Cardiac septum (tissue), 1 donor: ENCODE data around the gene RNF150. TPM values are rescaled to one million over a fixed set of nuclear protein-coding genes. Genes with fewer than 3 reads are reported as not detected.

Source experiments
- DNase-seq: peaks from one replicate; pipeline ENCODE4 v3.0.0-alpha.2; 2020; ENCODE audit warnings: low spot score
- intact Hi-C: fragments of 100-400 bp; cut with DNase I; formaldehyde crosslinking; loops from one replicate; pipeline ENCODE4 v1.14.0; 2022
- total RNA-seq: library from RNA; stranded (reverse); fragmentation: NEBNext Ultra II Directional; extraction: Animal tissue kit (Norgen Biotek cat#: 25700); gene quantifications from one replicate; pipeline ENCODE4 v1.2.1, GENCODE V29; 2021
- donor health status: DM: no; HTN: no; CAD: no.

RNF150 gene
- total RNA-seq, 1 donor from 2014 or later: 69.2 TPM

GRCh38 chr4:141039156-141039555 is 94.1 kb downstream of the RNF150 start:
- intact Hi-C loops: no loop called here
- no peak for DNase-seq

GRCh38 chr4:141038428-141038827 is 94.8 kb downstream of the RNF150 start:
- intact Hi-C loops: no loop called here
- no peak for DNase-seq

- DNase-seq: no peak
- intact Hi-C loops: no loop called here
Observed at GRCh38 chr4:141037446-141037845, 95.8 kb downstream of the RNF150 start.

- DNase-seq: no peak
- intact Hi-C loops: no loop called here
Observed at GRCh38 chr4:141036786-141037185, 96.5 kb downstream of the RNF150 start.

- DNase-seq: no peak
Observed at GRCh38 chr4:141035920-141036319, 97.3 kb downstream of the RNF150 start.

GRCh38 chr4:141028024-141028529 is 105.2 kb downstream of the RNF150 start:
- intact Hi-C loops: loop anchor here (5.0 kb wide), 1 partner anchor 104 kb away; the partner anchor contains the start of gene RNF150
- no peak for DNase-seq

More at GRCh38 chr4:141035920-141036319, 97.3 kb downstream of the RNF150 start:
- intact Hi-C loops: no loop called here

GRCh38 chr4:141027421-141027820 is 105.8 kb downstream of the RNF150 start:
- DNase-seq: no peak
- intact Hi-C loops: loop anchor here (5.0 kb wide), 1 partner anchor 105 kb away; the partner anchor contains the start of gene RNF150

- intact Hi-C loops: loop anchor here (5.0 kb wide), 1 partner anchor 105 kb away; the partner anchor contains the start of gene RNF150
- no peak for DNase-seq
Observed at GRCh38 chr4:141026900-141027299, 106.4 kb downstream of the RNF150 start.

- intact Hi-C loops: no loop called here
- no peak for DNase-seq
Observed at GRCh38 chr4:141023051-141023450, 110.2 kb downstream of the RNF150 start.

GRCh38 chr4:141022111-141022695 is 111.1 kb downstream of the RNF150 start:
- intact Hi-C loops: no loop called here
- DNase-seq: no peak

GRCh38 chr4:141021397-141022110 is 111.7 kb downstream of the RNF150 start:
- DNase-seq: no peak
- intact Hi-C loops: no loop called here

GRCh38 chr4:141020801-141021261 is 112.4 kb downstream of the RNF150 start:
- intact Hi-C loops: no loop called here

GRCh38 chr4:141019768-141020167 is 113.5 kb downstream of the RNF150 start:
- intact Hi-C loops: no loop called here

More at GRCh38 chr4:141020801-141021261, 112.4 kb downstream of the RNF150 start:
- no peak for DNase-seq

GRCh38 chr4:141016117-141016798 is 117.0 kb downstream of the RNF150 start:
- DNase-seq: no peak
- intact Hi-C loops: no loop called here

More at GRCh38 chr4:141019768-141020167, 113.5 kb downstream of the RNF150 start:
- DNase-seq: no peak

- intact Hi-C loops: no loop called here
- no peak for DNase-seq
Observed at GRCh38 chr4:141013899-141014298, 119.4 kb downstream of the RNF150 start.

GRCh38 chr4:141011901-141012315 is 121.4 kb downstream of the RNF150 start:
- intact Hi-C loops: no loop called here
- DNase-seq: no peak

- DNase-seq: no peak
- intact Hi-C loops: no loop called here
Observed at GRCh38 chr4:141009931-141010330, 123.3 kb downstream of the RNF150 start.

- no peak for DNase-seq
- intact Hi-C loops: no loop called here
Observed at GRCh38 chr4:141009129-141009528, 124.1 kb downstream of the RNF150 start.

GRCh38 chr4:141006242-141006802 is 126.9 kb downstream of the RNF150 start:
- DNase-seq: no peak
- intact Hi-C loops: no loop called here

GRCh38 chr4:141004823-141005222 is 128.4 kb downstream of the RNF150 start:
- intact Hi-C loops: loop anchor here (5.0 kb wide), 1 partner anchor 42 kb away; no protein-coding TSS in a partner anchor
- no peak for DNase-seq
